GM13976 (cell line): ENCODE results near the gene VDR.
"Not testable (repeated sequence)": the region's sequence is repeated elsewhere in the genome, so short reads cannot be mapped to it uniquely, and the experiment has no call there.

Experiments used
- DNase-seq: peaks from one replicate; pipeline ENCODE4 v3.0.0; 2012; ENCODE audit warnings: low spot score
- CTCF ChIP-seq: IDR thresholded peaks from 2 replicates; pipeline ENCODE4 v1.5.1; 2012; ENCODE audit warnings: borderline replicate concordance, mild to moderate bottlenecking; ENCODE audit not compliant: insufficient read depth; ENCODE audit errors: extremely low read depth, missing control alignments, control extremely low read depth
- in situ Hi-C: fragments of 300-500 bp; cut with MboI; formaldehyde crosslinking; loops from one replicate; pipeline ENCODE4 v1.12.0; 2022; ENCODE audit warnings: low sequenced_read_pairs, mixed read lengths, inconsistent platforms; ENCODE audit not compliant: unreplicated experiment

The VDR gene

GRCh38 chr12:47812797-47813510 lies 91.8 kb downstream of the VDR start:
- no peak for TF ChIP-seq CTCF
- DNase-seq, result peak; percentile 93
- in situ Hi-C loops, result no loop called here

GRCh38 chr12:47811581-47812484 lies 93.0 kb downstream of the VDR start:
- DNase-seq, result no peak
- TF ChIP-seq CTCF, result no peak
- in situ Hi-C loops, result no loop called here

GRCh38 chr12:47811072-47811396 lies 93.8 kb downstream of the VDR start:
- TF ChIP-seq CTCF, result no peak
- in situ Hi-C loops, result no loop called here
- DNase-seq, result no peak

- DNase-seq, in situ Hi-C loops: not testable (repeated sequence)
These were observed 95.3 kb downstream of the VDR start for GRCh38 chr12:47809518-47809917.

GRCh38 chr12:47808574-47809365 lies 96.0 kb downstream of the VDR start:
- no peak for DNase-seq
- TF ChIP-seq CTCF, result no peak
- in situ Hi-C loops, result no loop called here

GRCh38 chr12:47808050-47808449 lies 96.7 kb downstream of the VDR start:
- TF ChIP-seq CTCF, result no peak
- DNase-seq, result peak; percentile 76
- in situ Hi-C loops, result no loop called here
